HepG2 (cell line): Measurements from ENCODE around the gene ZNF503. TPM values are rescaled to one million over a fixed set of nuclear protein-coding genes. Genes with fewer than 3 reads are reported as not detected.

Experiments used
- ARID5B ChIP-seq: IDR thresholded peaks from 2 replicates; pipeline ENCODE4 v1.4.0; 2020; ENCODE audit warnings: mild to moderate bottlenecking, missing genetic modification reagents
- DMTF1 ChIP-seq: sonication (generic); formaldehyde crosslinking; IDR thresholded peaks from 2 replicates; pipeline ENCODE4 v1.4.0; 2020; ENCODE audit warnings: mild to moderate bottlenecking, missing genetic modification reagents
- HNRNPLL ChIP-seq: fragments of 200-400 bp; formaldehyde crosslinking; IDR thresholded peaks from 2 replicates; pipeline ENCODE4 v1.6.1; 2017; ENCODE audit warnings: mild to moderate bottlenecking, low read depth, low read length; ENCODE audit not compliant: poor library complexity, severe bottlenecking
- KLF12 ChIP-seq: sonication (generic); formaldehyde crosslinking; IDR thresholded peaks from 2 replicates; pipeline ENCODE4 v1.4.0; 2020; ENCODE audit warnings: missing genetic modification reagents, borderline replicate concordance
- KMT2A ChIP-seq: sonication (generic); formaldehyde crosslinking; IDR thresholded peaks from 2 replicates; pipeline ENCODE4 v1.4.0; 2020; ENCODE audit warnings: missing genetic modification reagents
- NFE2L2 ChIP-seq: fragments of 150-350 bp; IDR thresholded peaks from 2 replicates; pipeline ENCODE4 v1.6.1; 2014; ENCODE audit warnings: low read length
- RBAK ChIP-seq: sonication (generic); formaldehyde crosslinking; IDR thresholded peaks from 2 replicates; pipeline ENCODE4 v1.5.1; 2020; ENCODE audit warnings: mild to moderate bottlenecking, missing genetic modification reagents
- SIN3B ChIP-seq: fragments of 150-350 bp; IDR thresholded peaks from 2 replicates; pipeline ENCODE4 v1.6.1; 2014; ENCODE audit warnings: low read length
- SMAD1 ChIP-seq: sonication (generic); formaldehyde crosslinking; IDR thresholded peaks from 2 replicates; pipeline ENCODE4 v1.4.0; 2020; ENCODE audit warnings: missing genetic modification reagents, low read depth, mild to moderate bottlenecking, borderline replicate concordance
- THAP11 ChIP-seq: IDR thresholded peaks from 2 replicates; pipeline ENCODE4 v1.6.1; 2016; ENCODE audit warnings: missing biosample characterization, missing genetic modification reagents
- TOE1 ChIP-seq: sonication (generic); formaldehyde crosslinking; IDR thresholded peaks from 2 replicates; pipeline ENCODE4 v1.4.0; 2020; ENCODE audit warnings: mild to moderate bottlenecking, missing genetic modification reagents
- ZNF10 ChIP-seq: sonication (generic); formaldehyde crosslinking; IDR thresholded peaks from 2 replicates; pipeline ENCODE4 v1.4.0; 2020; ENCODE audit warnings: mild to moderate bottlenecking, low read depth, missing genetic modification reagents, borderline replicate concordance
- ZNF136 ChIP-seq: sonication (generic); formaldehyde crosslinking; IDR thresholded peaks from 2 replicates; pipeline ENCODE4 v1.8.1; 2022; ENCODE audit warnings: low read depth, mild to moderate bottlenecking, moderate library complexity, missing genetic modification reagents
- ZNF160 ChIP-seq: sonication (generic); formaldehyde crosslinking; IDR thresholded peaks from 2 replicates; pipeline ENCODE4 v1.8.0; 2022; ENCODE audit warnings: mild to moderate bottlenecking, inconsistent platforms, missing genetic modification reagents
- ZNF18 ChIP-seq: sonication (generic); formaldehyde crosslinking; IDR thresholded peaks from 2 replicates; pipeline ENCODE4 v1.8.0; 2022; ENCODE audit warnings: mild to moderate bottlenecking, missing genetic modification reagents; ENCODE audit not compliant: insufficient replicate concordance
- ZNF3 ChIP-seq: IDR thresholded peaks from 2 replicates; pipeline ENCODE4 v1.7.0; 2017; ENCODE audit warnings: inconsistent platforms
- ZNF589 ChIP-seq: sonication (generic); formaldehyde crosslinking; conservative IDR thresholded peaks from 2 replicates; pipeline ENCODE4 v1.8.0; 2022; ENCODE audit warnings: mild to moderate bottlenecking, moderate library complexity, missing genetic modification reagents
- ZNF652 ChIP-seq: IDR thresholded peaks from 2 replicates; pipeline ENCODE4 v1.6.1; 2016; ENCODE audit warnings: low read depth, borderline replicate concordance
- ZNF841 ChIP-seq: sonication (generic); formaldehyde crosslinking; IDR thresholded peaks from 2 replicates; pipeline ENCODE4 v1.8.1; 2023; ENCODE audit warnings: missing genetic modification reagents, borderline replicate concordance
- ZNF850 ChIP-seq: sonication (generic); formaldehyde crosslinking; conservative IDR thresholded peaks from 2 replicates; pipeline ENCODE4 v1.9.0; 2021; ENCODE audit warnings: mild to moderate bottlenecking, missing genetic modification reagents
- ZSCAN5A ChIP-seq: sonication (generic); formaldehyde crosslinking; IDR thresholded peaks from 2 replicates; pipeline ENCODE4 v1.8.0; 2022; ENCODE audit warnings: mild to moderate bottlenecking, missing genetic modification reagents, borderline replicate concordance
- polyA plus RNA-seq, 8 experiments: library from polyadenylated mRNA; depleted of rRNA in 3 of 8; stranded (reverse) in 7 of 8; unstranded in 1 of 8; fragments of >200 nt; fragmentation: Illumina TruSeq in 4 of 8; extraction: Trizol in 4 of 8; gene quantifications; 2 replicates each; pipeline versions ENCODE4 v1.2.1 to v1.2.3, GENCODE V29; 2011 to 2016; ENCODE audit warnings: low read depth in 4 of 8, missing spikeins in 1 of 8, mixed read lengths in 1 of 8; ENCODE audit not compliant: insufficient read depth in 1 of 8
- total RNA-seq, 5 experiments: library from RNA; depleted of rRNA; stranded (reverse); fragments of >200 nt; fragmentation: Illumina TruSeq; extraction: Trizol; gene quantifications; 2 replicates each; pipeline ENCODE4 v1.2.3, GENCODE V29; 2016; ENCODE audit warnings: low read depth in 1 of 5

Gene ZNF503
- total and polyA plus RNA-seq, 2 of the 13 experiments (the other 11 are each of a cell fraction or from before 2014, with no cell fraction given) = 2.7 to 8.3 TPM

- TF ChIP-seq ZNF589 (peak; percentile 67; the same call in 1 of the 2 replicates), ZNF850 (CRISPR knock-in tag) (no peak), RBAK (CRISPR knock-in tag) (no peak), KMT2A (CRISPR knock-in tag) (peak; percentile 66; the same call in 1 of the 2 replicates), SMAD1 (CRISPR knock-in tag) (0 out of 2 replicates have a peak, but pooled peaks have one; percentile 43), ARID5B (CRISPR knock-in tag) (no peak), ZNF18 (CRISPR knock-in tag) (no peak), HNRNPLL (no peak), ZNF136 (CRISPR knock-in tag) (no peak), TOE1 (CRISPR knock-in tag) (no peak), ZNF3 (CRISPR knock-in tag) (no peak), ZSCAN5A (CRISPR knock-in tag) (no peak), DMTF1 (CRISPR knock-in tag) (no peak), ZNF652 (CRISPR knock-in tag) (no peak), SIN3B (no peak), KLF12 (0 out of 2 replicates have a peak, but pooled peaks have one; percentile 41), ZNF160 (CRISPR knock-in tag) (no peak), ZNF841 (CRISPR knock-in tag) (0 out of 2 replicates have a peak, but pooled peaks have one; percentile 35), ZNF10 (no peak), NFE2L2 (no peak), THAP11 (CRISPR knock-in tag) (no peak)
Observed at GRCh38 chr10:75399461-75400162, 2.0 kb downstream of the ZNF503 start (continued).
